Astrocyte (in vitro differentiated cells and primary cell): ENCODE results near the gene XPNPEP3. TPM values are rescaled to one million over a fixed set of nuclear protein-coding genes. Genes with fewer than 3 reads are reported as not detected.

Experiments used
- DNase-seq: peaks from one replicate; pipeline ENCODE4 v3.0.0-alpha.2; 2010; ENCODE audit warnings: low read depth
- FAIRE-seq: peaks from 2 replicates; lab custom pipeline; 2011; peaks lifted over from hg19 to GRCh38; lab: Jason Lieb, UNC
- H2AFZ ChIP-seq: 2 replicates; pipeline ENCODE4 v1.6.0; 2012; ENCODE audit warnings: low read depth, low read length, inconsistent platforms
- H3K27ac ChIP-seq: 2 replicates; pipeline ENCODE4 v1.5.1; 2011; ENCODE audit warnings: low read depth, low read length, inconsistent platforms
- H3K27me3 ChIP-seq: 2 replicates; pipeline ENCODE4 v1.6.0; 2011; ENCODE audit warnings: low read length, inconsistent platforms; ENCODE audit not compliant: insufficient read depth
- H3K36me3 ChIP-seq: 2 replicates; pipeline ENCODE4 v1.5.1; 2011; ENCODE audit warnings: low read length, inconsistent platforms; ENCODE audit not compliant: insufficient read depth
- H3K4me1 ChIP-seq: 2 replicates; pipeline ENCODE4 v1.5.1; 2011; ENCODE audit warnings: low read length, inconsistent platforms; ENCODE audit not compliant: insufficient read depth
- H3K4me2 ChIP-seq: 2 replicates; pipeline ENCODE4 v1.6.0; 2012; ENCODE audit warnings: low read length, inconsistent platforms
- H3K4me3 ChIP-seq: 2 replicates; pipeline ENCODE4 v1.5.1; 2011; ENCODE audit warnings: low read depth, mild to moderate bottlenecking, low read length, inconsistent platforms; ENCODE audit not compliant: insufficient read depth
- H3K79me2 ChIP-seq: 2 replicates; pipeline ENCODE4 v1.6.0; 2012; ENCODE audit warnings: mild to moderate bottlenecking, low read length, inconsistent platforms; ENCODE audit not compliant: insufficient read depth
- H3K9ac ChIP-seq: 2 replicates; pipeline ENCODE4 v1.6.0; 2012; ENCODE audit warnings: mild to moderate bottlenecking, low read length, inconsistent platforms
- H3K9me3 ChIP-seq: 2 replicates; pipeline ENCODE4 v1.5.1; 2012; ENCODE audit warnings: low read depth, mild to moderate bottlenecking, low read length, inconsistent platforms; ENCODE audit not compliant: insufficient read depth
- H4K20me1 ChIP-seq: 2 replicates; pipeline ENCODE4 v1.6.0; 2012; ENCODE audit warnings: low read length, inconsistent platforms; ENCODE audit not compliant: insufficient read depth
- H3K27ac Mint-ChIP-seq: one replicate; pipeline ENCODE4 v1.8.0; 2021; ENCODE audit warnings: mild to moderate bottlenecking, mixed read lengths; ENCODE audit not compliant: unreplicated experiment
- H3K27me3 Mint-ChIP-seq: one replicate; pipeline ENCODE4 v1.8.0; 2021; ENCODE audit warnings: low read depth, mixed read lengths; ENCODE audit not compliant: unreplicated experiment
- H3K36me3 Mint-ChIP-seq: one replicate; pipeline ENCODE4 v1.8.0; 2021; ENCODE audit warnings: low read depth, mixed read lengths; ENCODE audit not compliant: unreplicated experiment
- H3K4me1 Mint-ChIP-seq: one replicate; pipeline ENCODE4 v1.8.0; 2021; ENCODE audit warnings: low read depth, mixed read lengths; ENCODE audit not compliant: unreplicated experiment
- H3K4me3 Mint-ChIP-seq: one replicate; pipeline ENCODE4 v1.8.0; 2021; ENCODE audit warnings: mild to moderate bottlenecking, moderate library complexity, mixed read lengths; ENCODE audit not compliant: unreplicated experiment
- H3K9me3 Mint-ChIP-seq: one replicate; pipeline ENCODE4 v1.8.0; 2021; ENCODE audit warnings: mild to moderate bottlenecking, mixed read lengths; ENCODE audit not compliant: unreplicated experiment
- EZH2 ChIP-seq: IDR thresholded peaks from 2 replicates; pipeline ENCODE4 v1.6.1; 2012; ENCODE audit warnings: mild to moderate bottlenecking, low read length, inconsistent platforms; ENCODE audit not compliant: insufficient read depth
- total RNA-seq: library from RNA; stranded (reverse); gene quantifications from 2 replicates; pipeline ENCODE4 v1.2.1, GENCODE V29; 2021
- TF ChIP-seq, protein P1 (sequence below): IDR thresholded peaks from 2 replicates; pipeline ENCODE4 v1.5.1; 2011; ENCODE audit warnings: low read depth, mild to moderate bottlenecking, inconsistent platforms, low read length, moderate library complexity; ENCODE audit not compliant: insufficient read depth

Gene XPNPEP3
- total RNA-seq, 1 donor from 2014 or later, result 21.8 TPM

DNA sequence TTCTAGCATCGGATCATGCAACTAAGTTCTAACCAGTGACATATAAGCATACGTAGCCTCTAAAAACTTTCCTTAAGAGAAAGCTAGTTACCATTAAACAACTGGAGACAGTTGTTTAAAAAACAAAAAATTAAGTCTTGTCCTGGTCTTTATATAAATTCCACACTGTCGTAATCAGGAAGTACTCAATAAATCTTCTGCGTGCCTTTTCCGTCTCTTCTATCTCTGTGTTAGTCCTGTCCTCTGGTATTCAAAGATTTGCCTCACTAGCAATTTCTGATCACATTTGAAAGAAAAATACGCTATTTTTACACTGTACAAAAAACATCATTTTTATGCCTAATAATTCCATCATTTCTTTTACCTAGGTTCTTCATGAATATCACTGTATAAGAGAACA lies 27.8 kb upstream of the XPNPEP3 start:
- peaks cover 2% of the 10 kb centered on the region for H3K36me3 Mint-ChIP-seq
- H3K9ac ChIP-seq, result no peak overlapping the region
- H3K27me3 ChIP-seq, result no peaks in the 10 kb centered on the region
- H3K27ac ChIP-seq, result no peak overlapping the region
- H3K9me3 Mint-ChIP-seq, result no peaks in the 10 kb centered on the region
- H3K4me3 ChIP-seq, result no peak overlapping the region
- H3K4me2 ChIP-seq, result no peak overlapping the region
- H3K4me1 Mint-ChIP-seq, result peaks cover 11% of the 10 kb centered on the region
- no peaks in the 10 kb centered on the region for H3K4me1 ChIP-seq
- no peaks in the 10 kb centered on the region for H3K27me3 Mint-ChIP-seq
- no peaks in the 10 kb centered on the region for H3K9me3 ChIP-seq
- H3K36me3 ChIP-seq, result peaks cover 41% of the 10 kb centered on the region
- DNase-seq (no peak), FAIRE-seq (no peak)
- peaks cover 5% of the 10 kb centered on the region for H4K20me1 ChIP-seq
- no peak overlapping the region for H2AFZ ChIP-seq
- no peak for TF ChIP-seq EZH2
- TF ChIP-seq, protein P1, sequence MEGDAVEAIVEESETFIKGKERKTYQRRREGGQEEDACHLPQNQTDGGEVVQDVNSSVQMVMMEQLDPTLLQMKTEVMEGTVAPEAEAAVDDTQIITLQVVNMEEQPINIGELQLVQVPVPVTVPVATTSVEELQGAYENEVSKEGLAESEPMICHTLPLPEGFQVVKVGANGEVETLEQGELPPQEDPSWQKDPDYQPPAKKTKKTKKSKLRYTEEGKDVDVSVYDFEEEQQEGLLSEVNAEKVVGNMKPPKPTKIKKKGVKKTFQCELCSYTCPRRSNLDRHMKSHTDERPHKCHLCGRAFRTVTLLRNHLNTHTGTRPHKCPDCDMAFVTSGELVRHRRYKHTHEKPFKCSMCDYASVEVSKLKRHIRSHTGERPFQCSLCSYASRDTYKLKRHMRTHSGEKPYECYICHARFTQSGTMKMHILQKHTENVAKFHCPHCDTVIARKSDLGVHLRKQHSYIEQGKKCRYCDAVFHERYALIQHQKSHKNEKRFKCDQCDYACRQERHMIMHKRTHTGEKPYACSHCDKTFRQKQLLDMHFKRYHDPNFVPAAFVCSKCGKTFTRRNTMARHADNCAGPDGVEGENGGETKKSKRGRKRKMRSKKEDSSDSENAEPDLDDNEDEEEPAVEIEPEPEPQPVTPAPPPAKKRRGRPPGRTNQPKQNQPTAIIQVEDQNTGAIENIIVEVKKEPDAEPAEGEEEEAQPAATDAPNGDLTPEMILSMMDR, result no peak
- no peak overlapping the region for H3K4me3 Mint-ChIP-seq
- H3K27ac Mint-ChIP-seq, result no peak overlapping the region
- peaks cover 8% of the 10 kb centered on the region for H3K79me2 ChIP-seq

DNA sequence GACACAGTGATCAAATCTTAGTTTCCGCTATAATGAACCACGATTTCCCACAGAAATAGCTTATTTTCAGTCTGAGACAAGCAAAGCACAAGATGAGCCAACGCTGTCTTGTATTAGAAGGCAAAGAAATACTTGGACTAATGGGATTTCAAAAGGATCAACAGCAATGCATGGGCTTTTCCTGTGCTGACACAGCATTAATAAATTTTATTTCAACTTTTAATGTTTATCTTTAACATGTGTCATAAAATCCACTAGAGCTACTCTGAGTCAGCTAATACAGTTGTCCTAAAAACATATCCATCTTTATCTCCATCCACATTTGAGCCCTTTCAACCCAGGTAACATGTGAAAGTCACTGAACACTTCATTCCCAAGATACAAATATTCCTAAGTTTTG lies 22.3 kb upstream of the XPNPEP3 start:
- Mint-ChIP-seq H3K36me3 (peaks cover 9% of the 10 kb centered on the region), H3K27me3 (no peaks in the 10 kb centered on the region), H3K27ac (no peak overlapping the region), H3K4me1 (no peaks in the 10 kb centered on the region), H3K4me3 (no peak overlapping the region), H3K9me3 (no peaks in the 10 kb centered on the region)
- no peaks in the 10 kb centered on the region for H3K4me1 ChIP-seq
- no peak overlapping the region for H3K27ac ChIP-seq
- H3K4me2 ChIP-seq, result no peak overlapping the region
- H2AFZ ChIP-seq, result no peak overlapping the region
- no peak for DNase-seq
- no peak overlapping the region for H3K9ac ChIP-seq
- FAIRE-seq, result no peak
- H3K4me3 ChIP-seq, result no peak overlapping the region
- H3K27me3 ChIP-seq, result no peaks in the 10 kb centered on the region
- TF ChIP-seq EZH2, result no peak
- TF ChIP-seq, protein P1, result no peak
- peaks cover 18% of the 10 kb centered on the region for H4K20me1 ChIP-seq
- peaks cover 55% of the 10 kb centered on the region for H3K36me3 ChIP-seq
- peaks cover 41% of the 10 kb centered on the region for H3K79me2 ChIP-seq
- H3K9me3 ChIP-seq, result no peaks in the 10 kb centered on the region

DNA sequence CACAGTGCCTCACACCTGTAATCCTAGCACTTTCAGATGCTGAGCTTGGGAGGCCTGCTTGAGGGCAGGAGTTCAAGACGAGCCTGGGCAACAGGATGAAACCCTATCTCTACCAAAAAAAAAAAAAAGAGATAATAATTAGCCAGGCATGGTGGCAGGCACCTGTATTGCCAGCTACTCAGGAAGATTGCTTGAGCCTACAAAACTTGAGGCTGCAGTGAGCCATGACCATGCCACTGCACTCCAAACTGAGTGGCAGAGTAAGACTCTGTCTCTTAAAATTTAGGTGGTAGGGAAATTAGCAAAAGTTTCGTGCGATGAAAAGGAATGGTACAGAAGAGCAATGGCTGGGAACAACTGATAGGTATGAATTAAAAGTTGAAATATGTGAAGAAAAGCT lies 18.5 kb upstream of the XPNPEP3 start:
- FAIRE-seq (no peak), DNase-seq (no peak)
- H3K79me2 ChIP-seq, result peaks cover 68% of the 10 kb centered on the region
- H3K4me3 Mint-ChIP-seq, result no peak overlapping the region
- H3K4me3 ChIP-seq, result no peak overlapping the region
- H3K27me3 ChIP-seq, result no peaks in the 10 kb centered on the region
- peaks cover 35% of the 10 kb centered on the region for H4K20me1 ChIP-seq
- H2AFZ ChIP-seq, result no peak overlapping the region
- peaks cover 15% of the 10 kb centered on the region for H3K36me3 Mint-ChIP-seq
- peaks cover 3% of the 10 kb centered on the region for H3K4me1 Mint-ChIP-seq
- TF ChIP-seq, protein P1, result no peak
- no peak for TF ChIP-seq EZH2
- H3K27ac ChIP-seq, result no peak overlapping the region
- no peak overlapping the region for H3K4me2 ChIP-seq
- no peak overlapping the region for H3K9ac ChIP-seq
- no peaks in the 10 kb centered on the region for H3K4me1 ChIP-seq
- peaks cover 49% of the 10 kb centered on the region for H3K36me3 ChIP-seq
- no peaks in the 10 kb centered on the region for H3K9me3 Mint-ChIP-seq
- H3K27ac Mint-ChIP-seq, result no peak overlapping the region
- no peaks in the 10 kb centered on the region for H3K27me3 Mint-ChIP-seq
- no peaks in the 10 kb centered on the region for H3K9me3 ChIP-seq
